Measurements from ENCODE around the gene SLC2A1.

The SLC2A1 gene

DNA sequence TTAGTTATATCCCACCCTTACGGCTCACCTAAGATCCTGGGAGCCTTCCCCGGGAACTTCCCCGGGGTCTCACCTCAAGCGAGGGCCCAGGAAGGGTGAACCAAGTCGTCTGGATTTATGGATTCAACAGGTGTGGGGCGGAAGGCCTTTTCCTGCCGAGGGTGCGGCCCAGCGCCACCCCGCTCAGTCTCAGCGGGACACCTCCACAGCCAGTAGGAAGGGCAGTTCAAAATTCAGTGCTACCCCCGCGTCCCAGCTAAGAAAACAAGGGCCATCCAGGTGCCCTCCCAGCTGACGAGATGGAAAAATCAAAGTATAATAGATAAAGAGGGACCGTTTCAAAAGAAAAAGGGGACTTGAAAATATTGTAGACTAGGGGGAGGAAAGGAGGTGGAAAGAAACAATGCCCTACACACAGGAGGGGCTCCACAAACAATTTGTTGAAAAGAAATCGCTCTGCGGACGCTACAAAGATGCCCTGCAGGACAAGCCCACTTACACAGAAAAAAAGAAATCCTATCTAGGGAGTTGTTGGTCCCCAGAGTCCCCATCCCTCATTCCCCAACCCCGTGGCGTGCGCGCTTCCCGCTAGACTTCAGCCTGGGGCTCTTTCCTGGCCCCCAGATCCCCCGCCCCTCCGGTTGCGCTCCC is 1.3 kb downstream of the SLC2A1 start:
- H3K9me3 ChIP-seq = no peaks in the 10 kb centered on the region
- peaks cover 0 to 3% of the 10 kb centered on the region in 2 donors for H3K27me3 ChIP-seq
- DNase-seq = no peak
- intact Hi-C loops (cut with DNase I; ENCODE audit: low total_unique reads) = no loop called here
- peaks cover 0 to 79% (median 41%) of the 10 kb centered on the region in 4 donors for H3K4me1 ChIP-seq
- H3K27ac ChIP-seq = peak overlapping the region; percentile 97 to 99
- peaks cover 0 to 5% (median 0%) of the 10 kb centered on the region in 3 donors for H3K36me3 ChIP-seq
- peak overlapping the region; percentile 75 to 95 for H3K4me3 ChIP-seq
- TF ChIP-seq, protein P1, sequence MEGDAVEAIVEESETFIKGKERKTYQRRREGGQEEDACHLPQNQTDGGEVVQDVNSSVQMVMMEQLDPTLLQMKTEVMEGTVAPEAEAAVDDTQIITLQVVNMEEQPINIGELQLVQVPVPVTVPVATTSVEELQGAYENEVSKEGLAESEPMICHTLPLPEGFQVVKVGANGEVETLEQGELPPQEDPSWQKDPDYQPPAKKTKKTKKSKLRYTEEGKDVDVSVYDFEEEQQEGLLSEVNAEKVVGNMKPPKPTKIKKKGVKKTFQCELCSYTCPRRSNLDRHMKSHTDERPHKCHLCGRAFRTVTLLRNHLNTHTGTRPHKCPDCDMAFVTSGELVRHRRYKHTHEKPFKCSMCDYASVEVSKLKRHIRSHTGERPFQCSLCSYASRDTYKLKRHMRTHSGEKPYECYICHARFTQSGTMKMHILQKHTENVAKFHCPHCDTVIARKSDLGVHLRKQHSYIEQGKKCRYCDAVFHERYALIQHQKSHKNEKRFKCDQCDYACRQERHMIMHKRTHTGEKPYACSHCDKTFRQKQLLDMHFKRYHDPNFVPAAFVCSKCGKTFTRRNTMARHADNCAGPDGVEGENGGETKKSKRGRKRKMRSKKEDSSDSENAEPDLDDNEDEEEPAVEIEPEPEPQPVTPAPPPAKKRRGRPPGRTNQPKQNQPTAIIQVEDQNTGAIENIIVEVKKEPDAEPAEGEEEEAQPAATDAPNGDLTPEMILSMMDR (IDR thresholded peaks at IDR 0.05) = no peak

DNA sequence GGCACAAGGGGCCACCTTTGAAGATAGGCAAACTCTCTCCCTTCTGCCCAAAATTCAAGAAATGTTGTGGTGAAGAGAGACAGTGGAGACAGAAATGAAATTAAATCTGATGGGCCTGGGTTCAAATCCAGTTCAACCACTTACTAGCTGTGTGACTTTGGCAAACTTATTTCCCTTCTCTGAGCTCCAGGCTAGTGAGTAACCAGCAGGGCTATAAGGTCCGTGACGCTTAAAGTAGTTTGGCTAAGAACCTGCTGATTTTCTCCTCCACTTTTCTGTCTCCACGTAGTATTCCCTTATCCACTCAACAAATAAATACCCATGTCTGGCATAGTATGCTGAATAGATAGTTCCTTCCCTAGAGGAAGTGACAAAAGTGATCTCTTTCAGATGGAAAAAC is 1.9 kb downstream of the SLC2A1 start:
- intact Hi-C loops (cut with DNase I; ENCODE audit: low total_unique reads) = no loop called here
- H3K27ac ChIP-seq = peak overlapping the region; percentile 97 to 99

DNA sequence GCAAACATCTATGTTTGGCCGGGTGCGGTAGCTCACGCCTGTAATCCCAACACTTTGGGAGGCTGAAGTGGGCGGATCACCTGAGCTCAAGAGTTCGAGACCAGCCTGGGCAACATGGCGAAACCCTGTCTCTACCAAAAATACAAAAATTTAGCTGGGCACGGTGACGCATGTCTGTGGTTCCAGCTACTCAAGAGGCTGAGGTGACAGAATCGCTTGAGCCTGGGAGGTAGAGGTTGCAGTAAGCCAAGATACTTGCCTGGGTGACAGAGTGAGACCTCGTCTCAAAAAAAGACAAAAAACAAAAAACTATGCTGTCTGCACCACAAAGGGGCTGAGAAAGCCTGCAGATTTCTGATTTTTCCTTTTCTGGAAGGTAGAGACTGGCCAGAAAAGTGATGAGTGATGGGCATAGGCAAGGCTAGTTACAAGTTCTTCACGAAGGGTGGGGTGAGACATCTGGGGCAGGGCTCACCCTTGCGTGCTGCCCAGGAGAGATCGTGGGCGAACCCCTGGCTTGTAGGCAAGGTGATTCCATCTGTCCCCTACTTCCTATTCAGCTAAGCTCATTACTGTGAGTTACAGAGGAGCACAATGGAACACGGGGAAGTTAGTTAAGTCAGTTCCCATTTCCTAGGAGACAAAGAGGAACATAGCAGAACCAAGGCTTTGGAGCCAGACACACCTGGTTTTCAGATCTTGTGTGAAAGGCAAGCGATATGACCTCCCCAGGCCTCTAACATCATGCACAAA is 3.2 kb downstream of the SLC2A1 start:
- Histone ChIP-seq H3K4me1 (peaks cover 0 to 64% (median 36%) of the 10 kb centered on the region in 4 donors), H3K27ac (no peak overlapping the region), H3K36me3 (peaks cover 0 to 13% (median 0%) of the 10 kb centered on the region in 3 donors), H3K9me3 (no peaks in the 10 kb centered on the region), H3K4me3 (no peak overlapping the region), H3K27me3 (peaks cover 0 to 3% of the 10 kb centered on the region in 2 donors)
- TF ChIP-seq, protein P1 (IDR thresholded peaks at IDR 0.05) = no peak
- DNase-seq = no peak
- intact Hi-C loops (cut with DNase I; ENCODE audit: low total_unique reads) = no loop called here

More for the DNA sequence above, 1.9 kb downstream of the SLC2A1 start:
- Histone ChIP-seq H3K27me3 (peaks cover 0 to 3% of the 10 kb centered on the region in 2 donors), H3K36me3 (peaks cover 0 to 11% (median 0%) of the 10 kb centered on the region in 3 donors), H3K9me3 (no peaks in the 10 kb centered on the region), H3K4me3 (peak overlapping the region; percentile 75 to 95), H3K4me1 (peaks cover 0 to 76% (median 40%) of the 10 kb centered on the region in 4 donors)
- TF ChIP-seq, protein P1 (IDR thresholded peaks at IDR 0.05) = no peak
- no peak for DNase-seq

DNA sequence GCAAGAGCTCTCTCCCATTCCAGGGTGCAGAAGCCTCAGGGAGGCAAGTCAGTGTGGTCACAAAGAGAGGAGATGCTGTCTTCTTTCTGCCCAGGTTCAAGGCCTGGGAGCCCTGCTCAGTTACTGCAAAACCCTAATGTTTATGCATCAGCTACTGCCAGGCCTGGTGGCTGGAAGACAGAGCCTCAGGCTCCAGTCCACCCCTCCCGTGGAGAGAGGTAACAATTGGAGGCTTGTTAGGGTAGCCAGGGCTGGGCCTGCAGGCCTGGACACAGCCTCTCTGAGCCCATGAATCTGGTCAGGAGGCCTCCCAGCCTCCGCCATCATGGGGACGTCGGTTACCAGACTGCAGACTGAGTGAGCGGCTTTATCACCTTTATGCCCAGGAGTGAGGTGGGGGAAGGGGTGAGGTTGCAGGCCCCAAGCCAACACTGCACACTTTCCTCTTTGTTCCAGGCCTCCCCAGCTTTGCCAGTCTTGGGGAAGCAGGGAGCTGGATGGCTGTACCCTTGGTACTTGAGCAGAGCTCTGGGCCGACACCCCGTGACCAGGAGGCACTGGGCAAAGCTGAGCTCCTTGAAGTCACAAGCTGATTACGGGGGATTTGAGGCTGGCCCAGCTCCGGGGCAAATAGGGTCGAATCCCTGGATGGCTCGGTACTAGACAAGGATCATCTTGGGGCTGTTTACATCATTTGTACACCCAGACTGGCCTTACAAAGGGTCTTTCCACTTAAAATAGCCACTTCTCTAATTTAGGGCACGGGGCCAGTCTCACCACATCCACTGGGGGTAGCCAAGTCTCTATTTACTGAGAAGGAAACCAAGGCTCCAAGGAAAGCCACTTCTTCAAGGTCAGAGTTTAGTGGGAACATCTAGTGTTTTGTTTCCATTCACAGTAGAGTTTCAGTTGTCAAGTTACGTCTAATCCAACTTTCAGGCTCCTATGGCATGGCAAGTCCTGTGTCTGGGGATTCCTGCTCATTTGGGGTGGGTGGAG is 5.2 kb downstream of the SLC2A1 start:
- Histone ChIP-seq H3K27ac (peak overlapping the region in 1 of 2 donors; percentile 41), H3K9me3 (no peaks in the 10 kb centered on the region), H3K36me3 (peaks cover 0 to 13% (median 0%) of the 10 kb centered on the region in 3 donors), H3K27me3 (no peaks in the 10 kb centered on the region), H3K4me3 (no peak overlapping the region), H3K4me1 (peaks cover 0 to 64% (median 37%) of the 10 kb centered on the region in 4 donors)
- intact Hi-C loops (cut with DNase I; ENCODE audit: low total_unique reads) = no loop called here
- no peak for DNase-seq
- TF ChIP-seq, protein P1 (IDR thresholded peaks at IDR 0.05) = no peak

Measured in tibial artery (tissue), 4 donors.